Measurements from ENCODE around the gene FAM124A.

Gene FAM124A

DNA sequence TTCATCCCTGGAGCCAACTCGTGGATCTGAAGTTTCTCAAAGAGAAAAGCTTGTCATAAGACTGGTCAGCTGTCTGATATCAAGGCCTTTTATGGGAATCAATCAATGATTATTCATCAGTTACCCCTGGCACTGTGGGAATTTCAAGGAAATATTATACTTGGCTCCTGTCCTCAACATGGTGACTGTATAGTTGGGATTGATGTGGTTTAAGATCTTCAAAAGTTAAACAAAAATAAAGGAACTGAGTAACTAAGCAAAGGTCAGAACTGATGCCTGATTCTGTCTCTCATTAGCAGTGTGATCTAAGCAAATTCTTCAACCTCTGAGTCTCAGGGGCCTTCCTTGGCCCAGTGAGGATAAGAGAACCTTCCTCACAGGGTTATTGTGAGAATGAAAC is 95.1 kb downstream of the FAM124A start:
- peak; percentile 98 for DNase-seq

GRCh38 chr13:51318015-51318414 is 95.8 kb downstream of the FAM124A start:
- DNase-seq, result no peak

DNA sequence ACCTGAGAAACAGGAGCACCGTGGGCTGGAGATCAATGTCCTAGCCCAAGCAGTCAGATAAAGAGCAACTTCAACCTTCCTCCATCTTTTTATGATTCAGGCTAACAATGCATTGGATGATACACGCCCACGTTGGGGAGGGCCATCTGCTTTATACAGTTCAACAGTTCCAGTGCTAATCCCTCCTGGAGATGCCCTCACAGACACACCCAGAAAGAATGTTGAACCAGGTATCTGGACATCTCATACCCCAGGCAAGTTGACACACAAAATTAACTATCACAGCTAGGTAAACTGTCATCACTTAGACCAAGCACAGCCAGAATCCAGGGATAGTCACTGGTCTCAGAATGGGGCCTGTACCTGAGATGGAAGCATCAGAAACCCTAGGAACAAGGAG is 96.7 kb downstream of the FAM124A start:
- DNase-seq, result no peak

GRCh38 chr13:51321836-51322235 is 99.6 kb downstream of the FAM124A start:
- no peak for DNase-seq

GRCh38 chr13:51322826-51323225 is 100.6 kb downstream of the FAM124A start:
- DNase-seq, result no peak

DNA sequence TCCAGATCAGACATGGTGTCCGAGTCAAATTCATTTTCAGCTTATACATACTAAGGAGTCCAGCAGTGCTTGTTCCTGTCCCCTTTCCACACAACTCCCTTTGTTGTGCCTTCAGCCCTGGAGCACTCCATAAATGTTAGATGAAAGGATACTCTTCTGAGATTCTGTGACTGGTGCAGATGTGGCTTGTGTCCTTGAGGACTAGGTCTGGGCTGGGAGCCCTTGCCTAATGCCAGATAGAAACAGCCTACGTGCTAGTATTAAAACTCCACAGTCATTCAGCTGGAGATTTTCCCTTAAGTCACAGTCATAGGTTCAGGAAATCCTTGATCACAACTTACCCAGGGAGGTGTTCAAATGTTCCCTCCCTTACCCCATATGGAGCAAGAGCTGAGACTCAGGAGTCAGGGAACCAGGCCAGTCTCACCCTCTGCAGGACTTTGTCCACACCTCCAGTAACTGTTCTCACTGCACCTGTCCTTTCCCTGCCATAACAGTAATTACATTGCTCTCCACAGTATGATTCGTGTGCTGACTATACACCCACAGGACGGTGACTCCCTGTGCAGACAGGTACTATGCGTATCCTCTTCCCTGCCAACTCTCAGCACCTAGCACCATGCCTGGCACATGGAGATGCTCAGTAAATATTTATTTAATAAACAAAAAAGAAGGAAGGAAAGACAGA is 101.8 kb downstream of the FAM124A start:
- DNase-seq, result no peak

GRCh38 chr13:51324714-51325420 is 102.7 kb downstream of the FAM124A start:
- DNase-seq, result no peak

DNA sequence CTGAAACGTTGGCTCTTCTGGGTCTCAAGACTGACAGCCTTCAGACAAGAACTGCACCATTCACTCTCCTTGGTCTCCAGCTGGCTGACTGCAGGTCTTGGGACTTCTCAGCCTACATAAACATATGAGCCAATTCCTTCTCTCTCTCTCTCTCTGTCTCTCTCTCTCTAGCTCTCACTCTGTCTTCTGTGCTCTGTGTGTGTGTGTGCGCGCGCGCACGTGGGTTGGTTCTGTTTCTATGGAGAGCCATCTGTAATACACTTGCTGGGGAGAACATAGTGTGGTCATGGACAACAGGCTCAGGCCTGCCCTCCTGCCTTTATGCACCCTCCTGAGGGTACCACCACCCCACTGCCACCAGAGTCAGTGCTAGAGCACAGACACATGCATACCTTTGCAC is 103.6 kb downstream of the FAM124A start:
- no peak for DNase-seq

- no peak for DNase-seq
Measured at GRCh38 chr13:51326777-51327176, 104.6 kb downstream of the FAM124A start.

DNA sequence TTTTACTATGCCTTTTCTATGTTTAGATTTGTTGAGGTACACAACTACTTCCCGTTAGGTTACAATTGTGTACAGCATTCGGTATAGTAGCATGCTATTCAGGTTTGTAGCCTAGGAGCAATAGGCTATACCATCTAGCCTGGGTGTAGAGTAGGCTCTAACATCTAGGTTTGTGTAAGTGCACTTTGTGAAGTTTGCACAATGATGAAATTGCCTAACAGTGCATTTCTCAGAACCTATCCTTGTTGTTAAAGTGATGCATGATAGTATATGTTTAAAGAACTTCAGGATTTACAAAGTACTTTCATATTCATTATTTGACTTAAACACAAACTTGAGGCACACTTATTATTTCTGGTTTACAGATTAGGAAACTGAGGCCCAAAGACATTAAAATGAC is 105.8 kb downstream of the FAM124A start:
- DNase-seq, result no peak

DNA sequence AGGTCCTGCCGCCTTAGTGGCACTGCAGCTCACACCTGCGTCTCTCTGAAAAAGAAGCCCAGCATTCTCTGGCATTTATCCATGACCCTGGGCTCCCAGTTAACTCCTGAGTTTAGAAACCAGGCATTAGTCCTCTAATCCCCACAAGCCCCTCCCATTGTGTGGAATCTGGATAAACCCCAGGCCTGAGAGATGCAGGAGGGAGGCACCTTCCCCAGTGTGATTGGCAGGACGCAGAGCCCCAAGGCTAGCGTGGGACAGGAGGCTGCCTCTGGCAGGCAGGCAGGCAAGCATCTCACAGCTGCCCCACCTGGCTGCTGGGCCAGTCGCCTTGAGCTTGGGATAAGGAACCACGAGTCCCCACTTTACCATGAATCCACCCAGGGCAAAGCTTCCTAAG is 106.3 kb downstream of the FAM124A start:
- no peak for DNase-seq

DNA sequence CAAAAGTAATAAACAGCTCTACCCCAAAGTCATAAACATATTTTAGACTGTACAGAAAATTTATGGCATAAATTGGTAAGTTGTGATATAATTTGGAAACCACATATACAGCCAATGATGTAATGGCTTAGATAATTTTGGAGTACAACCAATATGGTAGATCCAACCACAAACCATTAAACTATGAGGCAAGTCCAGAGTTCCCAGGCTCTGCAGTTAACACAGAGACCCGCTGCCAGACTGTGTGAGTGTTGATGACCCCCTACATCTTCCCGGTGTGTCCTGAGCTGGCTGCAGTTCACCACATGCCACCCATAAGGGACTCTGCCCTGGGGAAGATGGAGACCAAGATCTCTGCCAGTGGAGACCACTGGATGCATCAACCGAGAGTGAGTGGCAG is 107.4 kb downstream of the FAM124A start:
- DNase-seq, result no peak

DNA sequence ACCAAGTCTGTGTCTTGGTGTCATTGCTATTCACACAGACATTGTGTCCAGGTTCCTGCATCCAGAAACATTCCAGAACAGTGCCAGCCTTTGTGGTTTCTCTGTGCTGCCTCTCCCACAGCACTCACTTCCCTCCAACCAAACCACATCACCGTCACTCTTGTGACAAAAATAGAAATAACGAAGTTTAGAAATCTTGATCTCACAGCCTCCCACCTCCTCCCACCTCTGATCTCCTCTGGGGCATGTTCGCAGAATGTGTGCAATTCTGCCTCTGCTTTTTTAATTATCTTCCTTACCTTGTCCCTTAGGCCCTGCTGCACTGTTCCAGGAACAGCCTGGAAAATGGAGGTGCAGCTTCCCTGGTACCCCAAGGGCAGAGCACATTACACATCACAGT is 108.6 kb downstream of the FAM124A start:
- DNase-seq, result peak; percentile 82

DNA sequence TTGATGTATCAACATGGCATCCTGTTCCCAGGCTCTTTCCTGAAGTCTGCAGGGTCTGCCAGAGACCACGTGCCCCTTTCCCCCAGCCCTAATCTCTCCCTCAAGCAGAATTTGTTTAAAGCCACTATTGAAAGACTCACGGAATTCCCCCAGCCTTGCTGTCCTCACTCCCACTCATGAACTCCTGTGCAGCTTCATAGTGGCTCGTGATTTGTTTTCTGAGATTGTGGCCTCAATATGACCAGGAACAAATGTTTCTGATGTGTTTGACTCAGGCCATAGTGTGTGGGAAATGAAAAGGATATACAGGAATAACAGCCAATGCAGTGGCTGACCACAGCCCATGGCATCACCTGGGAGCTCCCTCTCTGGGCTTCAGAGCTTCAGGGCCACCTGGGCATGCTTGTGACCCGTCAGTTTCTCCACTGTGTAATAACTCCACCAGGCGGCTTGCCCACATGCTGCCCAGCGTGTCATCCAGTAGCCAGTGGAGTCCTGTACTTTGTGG is 109.2 kb downstream of the FAM124A start:
- DNase-seq, result no peak

DNA sequence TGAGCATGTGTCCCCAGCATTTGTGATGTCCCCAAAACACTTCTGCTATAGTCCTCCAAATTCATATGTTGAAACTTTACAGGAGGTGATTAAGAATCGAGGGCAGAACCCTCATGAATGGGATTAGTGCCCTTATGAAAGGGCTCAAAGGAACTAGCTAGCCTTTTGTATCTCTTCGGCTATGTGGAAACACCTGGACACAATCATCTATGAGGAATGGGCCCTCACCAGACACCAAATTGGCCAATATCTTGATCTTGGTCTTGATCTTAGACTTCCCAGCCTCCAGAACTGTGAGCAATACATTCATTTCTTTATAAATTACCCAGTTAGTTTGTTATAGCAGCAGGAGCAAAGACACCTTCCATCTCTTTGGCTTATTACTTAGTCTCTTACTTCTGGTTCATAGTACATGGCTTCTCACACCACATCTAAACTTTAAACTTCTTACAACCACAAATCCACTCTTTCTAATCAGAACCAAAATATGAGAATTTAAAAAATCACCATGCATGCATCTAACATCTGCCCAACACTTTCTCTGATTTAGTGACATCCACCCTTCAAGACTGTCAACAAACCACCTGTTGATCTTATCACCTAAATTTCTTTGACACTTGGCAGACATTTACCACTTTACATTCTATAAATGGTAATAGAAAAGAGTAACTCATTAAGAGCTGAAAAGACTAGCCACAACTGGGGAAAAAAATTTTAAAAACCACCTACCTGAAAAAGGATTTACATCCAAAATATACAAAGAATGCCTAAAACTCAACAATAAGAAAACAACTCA is 110.6 kb downstream of the FAM124A start:
- DNase-seq, result no peak

- DNase-seq, result no peak
Measured at GRCh38 chr13:51333421-51333820, 111.2 kb downstream of the FAM124A start.

GRCh38 chr13:51333826-51334225 is 111.6 kb downstream of the FAM124A start:
- no peak for DNase-seq
